Psoas muscle (tissue), 8 donors: ENCODE data around the gene CNPY3. TPM values are rescaled to one million over a fixed set of nuclear protein-coding genes. Genes with fewer than 3 reads are reported as not detected.

Experiments
- ATAC-seq, 4 donors: fragments of 200-7000 bp; cut with Tn5 transposase; one replicate each; pipeline ENCODE4 v1.9.1; 2020; ENCODE audit warnings: moderate library complexity in 3 of 4, mild to moderate bottlenecking in 2 of 4
- DNase-seq, 2 donors: peaks; one replicate each; pipeline ENCODE4 v3.0.0-alpha.2; 2020
- H3K27ac ChIP-seq: fragments of 200-600 bp; one replicate; pipeline ENCODE4 v1.8.0; 2022
- H3K27me3 ChIP-seq, 3 donors: fragments of 200-600 bp in 1 of 3; one replicate each; pipeline versions ENCODE4 v1.6.1 to v1.8.0; 2013 to 2022; ENCODE audit warnings: low read length in 2 of 3, mild to moderate bottlenecking in 2 of 3, moderate library complexity in 1 of 3; ENCODE audit not compliant: insufficient read depth in 3 of 3
- H3K36me3 ChIP-seq, 2 donors: fragments of 200-600 bp in 1 of 2; one replicate each; pipeline versions ENCODE4 v1.6.1 to v1.8.0; 2013 to 2022; ENCODE audit warnings: low read depth in 1 of 2, mild to moderate bottlenecking in 1 of 2, moderate library complexity in 1 of 2; ENCODE audit not compliant: insufficient read depth in 1 of 2
- H3K4me1 ChIP-seq: fragments of 200-600 bp; one replicate; pipeline ENCODE4 v1.8.0; 2022
- H3K4me3 ChIP-seq: fragments of 200-600 bp; one replicate; pipeline ENCODE4 v1.8.0; 2022; ENCODE audit warnings: mild to moderate bottlenecking
- H3K9me3 ChIP-seq: fragments of 200-600 bp; one replicate; pipeline ENCODE4 v1.8.0; 2022
- WGBS, 3 donors: extraction: QIAGEN DNeasy Blood & Tissue Kit; methylation state at CpG; one replicate each; pipeline versions ENCODE4 v1.1.6 to v1.1.7; 2013; 5-methylcytosine and 5-hydroxymethylcytosine counted together
- intact Hi-C, 2 donors: fragments of 100-400 bp; cut with DNase I; formaldehyde crosslinking; loops; one replicate each; pipeline versions ENCODE4 v1.11.0 to v1.14.2; 2022
- polyA plus RNA-seq, 3 donors: library from polyadenylated mRNA; stranded (reverse); fragments of 200-250 nt; gene quantifications; one replicate each; pipeline ENCODE4 v1.2.3, GENCODE V29; 2013
- total RNA-seq, 4 donors: library from RNA; stranded (reverse); fragmentation: NEBNext Ultra II Directional in 2 of 4; extraction: Animal tissue kit (Norgen Biotek cat#: 25700) in 2 of 4; gene quantifications; one replicate each; pipeline versions ENCODE4 v1.2.1 to v1.2.4, GENCODE V29; 2021 to 2023
- TF ChIP-seq, protein P1 (sequence below): fragments of 200-600 bp; IDR thresholded peaks from one replicate; pipeline ENCODE4 v1.8.0; 2022; ENCODE audit warnings: antibody characterized with exemption
- donor health status: healthy with polysubstance abuse.
- donor health status: DM: no; HTN: no; CAD: no; lungs with moderate emphysema.
- donor health status: Bipolar disorder and iron deficiency.
- donor health status: healthy.
- donor health status: DM: yes; HTN: yes; CAD: no.
- donor health status: DM: no; HTN: no; CAD: no.
- donor health status: DM: no; HTN: no; CAD: no.
- donor health status: DM: yes; HTN: yes; CAD: no.

The CNPY3 gene
- total and polyA plus RNA-seq, 7 donors: 5.7 to 13.7 (median 10.8) TPM

DNA sequence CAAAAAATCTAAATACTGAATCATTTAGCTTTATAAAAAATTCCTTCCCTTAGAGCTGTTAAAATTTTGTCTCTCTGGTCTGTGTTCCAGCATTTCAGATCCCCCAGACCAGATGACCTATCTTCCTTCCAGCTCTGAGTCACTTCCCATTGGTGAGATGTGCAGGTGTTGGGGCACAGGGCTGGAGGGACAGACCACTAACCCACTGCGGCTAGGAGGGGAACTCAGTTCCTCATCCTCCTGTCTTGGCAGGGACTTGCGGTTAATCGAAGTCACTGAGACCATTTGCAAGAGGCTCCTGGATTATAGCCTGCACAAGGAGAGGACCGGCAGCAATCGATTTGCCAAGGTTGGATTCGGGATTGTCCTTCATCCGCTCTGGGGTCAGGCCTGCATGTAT lies 6.0 kb downstream of the CNPY3 start:
- H3K9me3 ChIP-seq: no peaks in the 10 kb centered on the region
- no peak overlapping the region for H3K27ac ChIP-seq
- TF ChIP-seq, protein P1, sequence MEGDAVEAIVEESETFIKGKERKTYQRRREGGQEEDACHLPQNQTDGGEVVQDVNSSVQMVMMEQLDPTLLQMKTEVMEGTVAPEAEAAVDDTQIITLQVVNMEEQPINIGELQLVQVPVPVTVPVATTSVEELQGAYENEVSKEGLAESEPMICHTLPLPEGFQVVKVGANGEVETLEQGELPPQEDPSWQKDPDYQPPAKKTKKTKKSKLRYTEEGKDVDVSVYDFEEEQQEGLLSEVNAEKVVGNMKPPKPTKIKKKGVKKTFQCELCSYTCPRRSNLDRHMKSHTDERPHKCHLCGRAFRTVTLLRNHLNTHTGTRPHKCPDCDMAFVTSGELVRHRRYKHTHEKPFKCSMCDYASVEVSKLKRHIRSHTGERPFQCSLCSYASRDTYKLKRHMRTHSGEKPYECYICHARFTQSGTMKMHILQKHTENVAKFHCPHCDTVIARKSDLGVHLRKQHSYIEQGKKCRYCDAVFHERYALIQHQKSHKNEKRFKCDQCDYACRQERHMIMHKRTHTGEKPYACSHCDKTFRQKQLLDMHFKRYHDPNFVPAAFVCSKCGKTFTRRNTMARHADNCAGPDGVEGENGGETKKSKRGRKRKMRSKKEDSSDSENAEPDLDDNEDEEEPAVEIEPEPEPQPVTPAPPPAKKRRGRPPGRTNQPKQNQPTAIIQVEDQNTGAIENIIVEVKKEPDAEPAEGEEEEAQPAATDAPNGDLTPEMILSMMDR: no peak
- ATAC-seq: no peak
- H3K36me3 ChIP-seq: peaks cover 3 to 53% of the 10 kb centered on the region in 2 donors
- no peaks in the 10 kb centered on the region for H3K27me3 ChIP-seq
- DNase-seq: no peak
- no peak overlapping the region for H3K4me3 ChIP-seq
- H3K4me1 ChIP-seq: peaks cover 6% of the 10 kb centered on the region
- 80 to 87% (median 86%) methylated on average over 7 of the region's 7 CpGs for WGBS, 3 donors
- intact Hi-C loops: no loop called here

- ATAC-seq (no peak), DNase-seq (no peak)
- TF ChIP-seq, protein P1: no peak
- H3K4me1 ChIP-seq: no peaks in the 10 kb centered on the region
- peaks cover 3 to 53% of the 10 kb centered on the region in 2 donors for H3K36me3 ChIP-seq
- no peak overlapping the region for H3K4me3 ChIP-seq
- WGBS, 3 donors: 87 to 95% (median 94%) methylated on average over 11 of the region's 11 CpGs
- no peak overlapping the region for H3K27ac ChIP-seq
- H3K27me3 ChIP-seq: no peaks in the 10 kb centered on the region
- intact Hi-C loops: no loop called here
- no peaks in the 10 kb centered on the region for H3K9me3 ChIP-seq
Observed at GRCh38 chr6:42936398-42936797, 7.1 kb downstream of the CNPY3 start.

DNA sequence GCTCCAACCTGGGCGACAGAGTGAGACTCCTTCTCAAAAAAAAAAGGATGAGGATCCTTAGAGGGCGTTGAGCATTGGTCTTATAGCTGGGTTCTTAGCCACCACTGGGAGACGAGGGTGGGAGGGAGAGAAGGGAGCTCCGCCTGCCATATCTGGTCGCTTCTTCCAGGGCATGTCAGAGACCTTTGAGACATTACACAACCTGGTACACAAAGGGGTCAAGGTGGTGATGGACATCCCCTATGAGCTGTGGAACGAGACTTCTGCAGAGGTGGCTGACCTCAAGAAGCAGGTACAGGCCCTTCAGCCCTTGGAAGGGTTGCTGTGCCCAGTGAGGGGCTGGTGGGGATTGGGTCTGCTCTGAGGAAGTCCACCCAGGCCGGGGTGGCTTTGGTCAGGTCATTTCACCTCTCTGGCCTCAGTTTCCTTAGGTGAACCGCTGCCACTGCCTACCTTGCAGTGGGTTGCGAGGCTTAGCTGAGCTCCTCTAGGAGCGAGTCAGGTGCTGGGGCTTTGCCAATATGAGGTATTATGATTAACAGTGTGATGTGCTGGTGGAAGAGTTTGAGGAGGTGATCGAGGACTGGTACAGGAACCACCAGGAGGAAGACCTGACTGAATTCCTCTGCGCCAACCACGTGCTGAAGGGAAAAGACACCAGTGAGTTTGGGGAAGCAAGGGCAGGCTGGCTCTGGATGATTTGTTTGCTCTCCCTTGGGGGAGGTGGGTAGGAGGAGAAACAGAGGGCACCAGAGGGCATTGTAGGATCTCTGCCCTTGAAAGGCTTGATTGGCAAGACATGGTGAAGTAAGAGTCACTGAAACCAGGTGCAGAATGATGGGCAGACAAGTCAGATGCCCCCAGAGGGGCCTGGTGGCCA lies 8.5 kb downstream of the CNPY3 start:
- intact Hi-C loops: no loop called here
- ATAC-seq: no peak
- 93 to 95% (median 93%) methylated on average over 13 of the region's 13 CpGs for WGBS, 3 donors
- peaks cover 3 to 57% of the 10 kb centered on the region in 2 donors for H3K36me3 ChIP-seq
- no peak overlapping the region for H3K27ac ChIP-seq
- H3K9me3 ChIP-seq: no peaks in the 10 kb centered on the region
- TF ChIP-seq, protein P1: no peak
- H3K27me3 ChIP-seq: no peaks in the 10 kb centered on the region
- no peak overlapping the region for H3K4me3 ChIP-seq
- no peak for DNase-seq
- no peaks in the 10 kb centered on the region for H3K4me1 ChIP-seq

DNA sequence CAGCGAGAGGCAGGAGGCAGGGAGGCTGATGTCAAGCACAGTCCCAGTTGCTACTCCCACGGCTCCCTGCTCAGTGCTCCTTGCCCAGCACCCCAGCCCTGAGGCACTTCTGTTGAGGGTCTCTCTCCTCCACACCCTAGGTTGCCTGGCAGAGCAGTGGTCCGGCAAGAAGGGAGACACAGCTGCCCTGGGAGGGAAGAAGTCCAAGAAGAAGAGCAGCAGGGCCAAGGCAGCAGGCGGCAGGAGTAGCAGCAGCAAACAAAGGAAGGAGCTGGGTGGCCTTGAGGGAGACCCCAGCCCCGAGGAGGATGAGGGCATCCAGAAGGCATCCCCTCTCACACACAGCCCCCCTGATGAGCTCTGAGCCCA lies 9.1 kb downstream of the CNPY3 start:
- Histone ChIP-seq H3K4me3 (no peak overlapping the region), H3K27ac (no peak overlapping the region), H3K27me3 (no peaks in the 10 kb centered on the region), H3K36me3 (peaks cover 3 to 64% of the 10 kb centered on the region in 2 donors), H3K9me3 (no peaks in the 10 kb centered on the region), H3K4me1 (no peaks in the 10 kb centered on the region)
- ATAC-seq (no peak), DNase-seq (no peak)
- intact Hi-C loops: no loop called here
- TF ChIP-seq, protein P1: no peak
- 82 to 90% (median 87%) methylated on average over 4 to 5 of the region's 5 CpGs for WGBS, 3 donors
